ENCODE results near the gene ZC2HC1C. TPM values are rescaled to one million over a fixed set of nuclear protein-coding genes. Genes with fewer than 3 reads are reported as not detected.

The ZC2HC1C gene, protein sequence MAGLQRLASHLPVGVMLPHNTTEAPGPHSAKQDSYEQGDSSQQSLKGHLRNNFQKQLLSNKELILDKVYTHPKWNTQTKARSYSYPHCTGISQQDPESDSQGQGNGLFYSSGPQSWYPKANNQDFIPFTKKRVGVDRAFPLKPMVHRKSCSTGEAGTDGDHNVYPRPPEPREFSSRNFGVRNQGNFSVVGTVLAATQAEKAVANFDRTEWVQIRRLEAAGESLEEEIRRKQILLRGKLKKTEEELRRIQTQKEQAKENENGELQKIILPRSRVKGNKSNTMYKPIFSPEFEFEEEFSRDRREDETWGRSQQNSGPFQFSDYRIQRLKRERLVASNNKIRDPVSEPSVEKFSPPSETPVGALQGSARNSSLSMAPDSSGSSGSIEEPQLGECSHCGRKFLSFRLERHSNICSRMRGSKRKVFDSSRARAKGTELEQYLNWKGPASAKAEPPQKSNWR
- under 1 TPM; 0.40 to 0.56 TPM for total RNA-seq

DNA sequence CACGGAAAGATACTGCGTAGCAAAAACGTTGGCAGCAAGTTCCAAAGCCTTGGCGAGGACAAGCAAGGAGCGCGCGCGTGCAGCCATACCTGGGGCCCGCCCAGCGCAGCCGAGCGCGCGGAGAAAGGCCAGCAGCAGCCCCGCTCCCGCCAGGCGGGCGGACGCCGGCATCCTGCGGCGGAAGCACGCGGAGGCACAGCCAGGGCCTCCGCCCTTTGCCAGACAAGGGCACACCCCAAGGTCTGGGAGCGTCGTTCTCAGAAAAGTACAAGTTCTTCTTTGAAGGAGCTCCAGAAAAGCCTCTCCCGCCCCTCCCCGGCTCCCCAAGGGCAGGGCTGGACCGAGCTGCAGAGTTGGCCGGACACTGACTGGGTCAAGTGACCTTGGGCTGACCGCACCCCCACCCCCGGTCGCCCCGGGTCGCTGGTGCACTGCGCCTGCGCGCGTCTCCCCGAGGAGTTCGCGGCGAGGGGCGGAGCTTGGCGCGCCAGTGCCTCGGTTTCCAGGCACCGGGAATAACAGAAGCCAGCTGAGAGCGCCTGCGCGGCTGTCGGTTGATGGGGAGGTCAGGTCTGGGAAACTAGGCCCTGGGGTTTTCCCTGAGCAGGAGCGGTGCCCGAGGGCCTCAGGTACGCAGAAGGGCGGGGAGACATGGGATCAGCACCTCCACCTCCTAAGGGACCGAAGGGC, at the start of gene ZC2HC1C:
Gene ZC2HC1C (plus strand): TSS at position 521 of the 690 bp plus-strand sequence. CDS start 933 bp downstream, outside the sequence.
- Mint-ChIP-seq H3K36me3 (no peaks in the 10 kb centered on the region), H3K27me3 (no peaks in the 10 kb centered on the region), H3K4me1 (peaks cover 4% of the 10 kb centered on the region), H3K27ac (peak within 1 kb of the TSS; percentile 39), H3K4me3 (no peak within 1 kb of the TSS), H3K9me3 (no peaks in the 10 kb centered on the region)
- peak; percentile 76 for DNase-seq

DNA sequence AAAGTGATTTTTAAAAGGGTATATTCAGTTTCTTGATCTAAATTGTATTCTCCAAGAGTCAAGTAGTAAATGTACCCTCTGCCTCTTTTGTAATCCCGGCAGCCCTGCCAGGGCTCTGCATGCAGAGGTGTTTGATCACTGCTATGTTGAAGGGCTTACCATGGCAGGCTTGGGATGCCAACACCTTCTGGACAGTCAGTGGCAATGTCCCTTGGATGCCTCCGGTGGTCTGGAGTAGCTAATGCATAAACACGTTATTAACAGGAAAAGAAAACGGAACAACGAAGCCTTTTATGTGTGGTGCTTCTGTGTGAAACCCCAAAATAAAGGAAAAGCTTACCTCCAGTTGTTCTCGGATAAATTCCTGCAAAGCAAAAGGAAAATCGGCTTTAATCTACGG, 46.8 kb upstream of the ZC2HC1C start:
- Mint-ChIP-seq H3K9me3 (no peaks in the 10 kb centered on the region), H3K4me1 (no peaks in the 10 kb centered on the region), H3K4me3 (no peak overlapping the region), H3K27ac (no peak overlapping the region), H3K36me3 (peaks cover 9% of the 10 kb centered on the region), H3K27me3 (no peaks in the 10 kb centered on the region)
- DNase-seq, result peak; percentile 10

DNA sequence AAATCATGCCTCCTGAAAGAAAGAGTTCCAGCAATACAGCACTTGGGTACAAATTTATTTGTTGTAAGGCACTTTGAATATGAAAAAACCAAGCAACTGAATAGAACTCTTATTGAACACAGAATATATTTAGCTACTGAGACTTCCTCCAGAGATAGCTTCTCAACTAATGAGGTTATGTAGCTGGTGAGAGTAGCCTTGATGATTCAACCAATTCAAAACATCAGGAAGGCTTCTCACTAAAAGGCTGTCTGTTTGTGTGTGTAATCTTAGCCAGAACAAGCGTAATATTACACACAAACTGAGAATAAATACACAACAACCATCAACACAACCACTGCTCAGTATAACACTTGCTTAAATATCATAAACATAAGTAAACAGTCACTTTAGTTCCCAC, 46.3 kb upstream of the ZC2HC1C start:
- no peak overlapping the region for H3K27ac Mint-ChIP-seq
- no peaks in the 10 kb centered on the region for H3K9me3 Mint-ChIP-seq
- no peak overlapping the region for H3K4me3 Mint-ChIP-seq
- DNase-seq, result no peak
- no peaks in the 10 kb centered on the region for H3K27me3 Mint-ChIP-seq
- peaks cover 9% of the 10 kb centered on the region for H3K36me3 Mint-ChIP-seq
- no peaks in the 10 kb centered on the region for H3K4me1 Mint-ChIP-seq

DNA sequence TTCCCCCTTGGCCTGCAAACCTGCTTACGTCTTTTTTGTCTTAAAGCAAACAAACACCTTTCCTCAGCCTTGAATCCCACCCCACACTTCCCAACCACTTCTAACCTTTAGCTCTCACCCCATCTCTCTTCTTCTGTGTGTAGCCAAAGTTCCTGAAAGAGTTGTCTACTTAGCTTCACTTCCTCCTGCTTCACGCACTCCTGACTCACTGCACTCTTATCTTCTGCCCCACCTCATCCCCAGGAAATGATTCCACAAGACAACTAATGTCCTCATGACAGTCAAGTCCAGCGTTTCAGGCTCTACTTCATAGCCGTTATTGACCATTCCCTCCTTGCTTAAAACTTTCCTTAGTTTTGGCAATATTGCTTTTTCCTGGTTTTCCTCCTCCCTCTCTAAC, 44.4 kb upstream of the ZC2HC1C start:
- H3K4me1 Mint-ChIP-seq, result no peaks in the 10 kb centered on the region
- H3K4me3 Mint-ChIP-seq, result no peak overlapping the region
- H3K9me3 Mint-ChIP-seq, result no peaks in the 10 kb centered on the region
- peaks cover 5% of the 10 kb centered on the region for H3K36me3 Mint-ChIP-seq
- H3K27me3 Mint-ChIP-seq, result no peaks in the 10 kb centered on the region
- DNase-seq, result no peak
- no peak overlapping the region for H3K27ac Mint-ChIP-seq

DNA sequence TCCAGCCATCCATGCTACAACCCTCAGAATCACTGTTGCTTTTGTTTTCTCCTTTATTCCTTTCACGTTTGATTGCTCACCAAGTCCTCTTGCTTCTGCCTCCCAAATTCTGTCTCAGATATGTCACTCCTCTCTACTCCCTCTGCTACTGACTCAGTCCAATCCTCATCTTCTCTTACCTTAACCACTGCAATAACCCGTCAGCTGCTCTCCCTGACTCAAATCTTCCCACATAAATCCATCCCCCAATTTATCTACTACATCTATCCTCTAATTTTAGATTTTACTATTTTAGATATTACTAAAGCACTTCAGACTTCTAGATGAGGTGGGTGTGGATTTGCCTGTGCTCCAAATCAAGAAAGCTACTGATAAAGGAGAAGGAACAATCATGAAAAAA, 43.6 kb upstream of the ZC2HC1C start:
- Mint-ChIP-seq H3K4me3 (no peak overlapping the region), H3K9me3 (no peaks in the 10 kb centered on the region), H3K4me1 (no peaks in the 10 kb centered on the region), H3K27ac (no peak overlapping the region), H3K36me3 (peaks cover 5% of the 10 kb centered on the region), H3K27me3 (no peaks in the 10 kb centered on the region)
- no peak for DNase-seq

DNA sequence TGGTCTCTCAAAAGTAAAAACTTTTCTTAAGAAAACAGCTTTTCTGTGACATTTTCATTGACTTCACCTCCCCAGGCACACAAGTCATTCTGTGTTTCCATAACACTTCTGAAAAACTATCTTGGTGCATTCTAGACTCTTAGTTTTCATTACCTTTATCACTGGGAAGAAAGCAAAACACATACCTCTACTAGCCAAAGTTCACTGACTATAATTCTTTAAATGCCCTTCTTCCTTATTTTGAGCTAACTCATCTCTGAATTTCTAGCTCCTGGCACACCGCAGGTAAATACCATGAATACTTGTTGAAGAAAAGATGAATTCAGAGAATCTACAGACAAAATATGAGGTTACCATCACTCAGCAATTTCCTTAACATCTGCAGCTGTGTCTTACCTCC, 39.3 kb upstream of the ZC2HC1C start:
- H3K27me3 Mint-ChIP-seq, result no peaks in the 10 kb centered on the region
- no peak for DNase-seq
- no peaks in the 10 kb centered on the region for H3K4me1 Mint-ChIP-seq
- no peak overlapping the region for H3K4me3 Mint-ChIP-seq
- no peaks in the 10 kb centered on the region for H3K9me3 Mint-ChIP-seq
- peaks cover 12% of the 10 kb centered on the region for H3K36me3 Mint-ChIP-seq
- H3K27ac Mint-ChIP-seq, result no peak overlapping the region

DNA sequence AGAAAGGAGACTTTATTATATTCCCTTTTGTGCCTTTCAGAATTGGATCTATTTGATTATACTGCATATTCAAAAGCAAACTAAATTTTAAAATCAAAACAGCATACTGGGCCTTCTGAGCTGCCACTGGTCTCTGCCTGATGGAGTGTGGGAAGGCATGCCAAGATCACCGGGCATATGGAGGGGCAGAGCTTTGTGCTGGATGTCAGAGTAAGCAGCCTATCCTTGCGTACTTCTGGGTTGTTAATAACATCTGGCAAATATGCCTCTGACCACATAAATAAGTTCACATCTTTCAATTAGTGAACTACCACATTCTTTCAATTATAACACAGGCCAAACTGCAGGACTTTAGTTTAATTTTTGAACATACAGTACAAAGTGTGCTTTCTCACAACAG, 36.5 kb upstream of the ZC2HC1C start:
- H3K27me3 Mint-ChIP-seq, result no peaks in the 10 kb centered on the region
- H3K27ac Mint-ChIP-seq, result no peak overlapping the region
- no peaks in the 10 kb centered on the region for H3K4me1 Mint-ChIP-seq
- no peaks in the 10 kb centered on the region for H3K9me3 Mint-ChIP-seq
- peaks cover 12% of the 10 kb centered on the region for H3K36me3 Mint-ChIP-seq
- H3K4me3 Mint-ChIP-seq, result no peak overlapping the region
- no peak for DNase-seq

DNA sequence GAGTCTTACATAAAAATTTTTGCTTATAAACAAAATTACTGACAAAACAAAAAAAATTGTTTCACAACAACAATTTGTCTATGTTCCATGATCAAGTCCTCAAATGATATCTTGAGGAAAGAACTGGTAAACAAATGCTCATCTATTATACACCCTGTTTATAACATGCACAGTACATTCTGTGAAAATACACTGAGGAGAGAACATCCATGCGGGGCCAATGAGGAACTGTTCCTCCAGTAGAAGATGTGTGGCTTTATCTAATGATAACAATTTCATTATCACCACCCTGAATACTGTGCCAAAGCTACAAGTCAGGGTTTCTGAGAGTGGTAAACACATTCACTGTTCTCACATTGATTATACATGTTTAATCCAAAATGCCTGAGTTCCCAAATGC, 28.9 kb upstream of the ZC2HC1C start:
- DNase-seq, result no peak
- Mint-ChIP-seq H3K4me1 (peaks cover 12% of the 10 kb centered on the region), H3K9me3 (no peaks in the 10 kb centered on the region), H3K4me3 (no peak overlapping the region), H3K36me3 (peaks cover 9% of the 10 kb centered on the region), H3K27me3 (no peaks in the 10 kb centered on the region), H3K27ac (no peak overlapping the region)

DNA sequence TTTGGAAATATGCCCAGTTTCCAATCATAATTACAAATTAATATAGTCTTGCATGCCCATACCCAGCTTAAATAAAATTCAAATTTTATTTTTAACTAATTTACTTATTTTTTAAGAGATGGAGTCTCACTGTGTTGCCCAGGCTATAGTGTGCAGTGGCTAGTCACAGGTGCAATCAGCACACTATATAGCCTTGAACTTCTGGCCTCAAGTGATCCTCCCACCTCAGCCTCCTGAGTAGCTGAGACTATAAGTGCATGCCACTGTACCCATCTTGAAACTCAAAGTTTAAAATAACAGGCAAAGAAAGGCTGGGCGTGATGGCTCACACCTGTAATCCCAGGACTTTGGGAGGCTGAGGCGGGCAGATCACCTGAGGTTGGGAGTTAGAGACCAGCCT, 28.5 kb upstream of the ZC2HC1C start:
- no peak overlapping the region for H3K27ac Mint-ChIP-seq
- peaks cover 9% of the 10 kb centered on the region for H3K36me3 Mint-ChIP-seq

DNA sequence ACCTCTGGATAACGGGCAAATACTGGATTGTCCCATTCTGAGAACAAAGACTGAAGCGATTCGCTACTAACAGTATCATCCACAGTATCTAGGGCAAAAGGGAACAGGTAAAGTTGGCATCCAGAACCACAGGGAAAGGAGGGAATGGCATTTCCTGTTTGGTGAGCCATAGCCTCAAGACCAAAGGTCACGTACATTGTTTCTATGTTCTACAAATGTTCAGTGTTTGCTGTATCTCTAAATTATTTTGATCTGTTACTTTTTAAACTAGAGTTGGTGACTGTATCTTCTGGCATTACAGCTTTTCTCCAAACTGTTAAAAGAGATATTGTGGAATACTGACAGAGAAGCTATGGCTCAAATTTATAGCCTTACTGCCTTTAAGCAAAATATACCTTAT, 27.8 kb upstream of the ZC2HC1C start:
- H3K27ac Mint-ChIP-seq, result no peak overlapping the region
- H3K4me1 Mint-ChIP-seq, result peaks cover 21% of the 10 kb centered on the region
- H3K36me3 Mint-ChIP-seq, result peaks cover 14% of the 10 kb centered on the region
- H3K4me3 Mint-ChIP-seq, result no peak overlapping the region
- no peak for DNase-seq
- H3K27me3 Mint-ChIP-seq, result no peaks in the 10 kb centered on the region
- H3K9me3 Mint-ChIP-seq, result no peaks in the 10 kb centered on the region

More for the DNA sequence above, 28.5 kb upstream of the ZC2HC1C start:
- no peak for DNase-seq
- H3K4me3 Mint-ChIP-seq, result no peak overlapping the region
- peaks cover 16% of the 10 kb centered on the region for H3K4me1 Mint-ChIP-seq
- H3K9me3 Mint-ChIP-seq, result no peaks in the 10 kb centered on the region
- no peaks in the 10 kb centered on the region for H3K27me3 Mint-ChIP-seq

DNA sequence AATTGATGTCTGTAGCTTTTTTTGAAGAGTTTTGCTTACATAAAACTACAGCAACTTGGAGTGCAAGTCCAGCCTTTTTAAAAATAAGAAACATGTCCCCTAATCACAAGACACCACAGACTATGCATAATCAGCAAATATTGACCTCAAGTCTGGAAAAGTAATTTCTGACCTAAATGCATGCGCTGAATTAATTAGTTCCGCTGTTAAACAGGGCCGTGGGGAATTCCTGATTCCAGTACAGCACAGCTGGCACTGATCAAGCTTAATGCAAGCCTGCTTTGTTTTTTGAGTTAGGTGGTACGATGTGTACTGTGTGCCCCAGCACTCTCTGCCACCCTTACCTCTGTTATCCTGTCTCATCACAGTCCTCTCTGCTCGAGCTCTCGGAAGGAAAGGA, 27.4 kb upstream of the ZC2HC1C start:
- peaks cover 26% of the 10 kb centered on the region for H3K4me1 Mint-ChIP-seq
- H3K27me3 Mint-ChIP-seq, result no peaks in the 10 kb centered on the region
- H3K27ac Mint-ChIP-seq, result no peak overlapping the region
- H3K36me3 Mint-ChIP-seq, result peaks cover 18% of the 10 kb centered on the region
- H3K4me3 Mint-ChIP-seq, result no peak overlapping the region
- DNase-seq, result no peak
- H3K9me3 Mint-ChIP-seq, result no peaks in the 10 kb centered on the region

DNA sequence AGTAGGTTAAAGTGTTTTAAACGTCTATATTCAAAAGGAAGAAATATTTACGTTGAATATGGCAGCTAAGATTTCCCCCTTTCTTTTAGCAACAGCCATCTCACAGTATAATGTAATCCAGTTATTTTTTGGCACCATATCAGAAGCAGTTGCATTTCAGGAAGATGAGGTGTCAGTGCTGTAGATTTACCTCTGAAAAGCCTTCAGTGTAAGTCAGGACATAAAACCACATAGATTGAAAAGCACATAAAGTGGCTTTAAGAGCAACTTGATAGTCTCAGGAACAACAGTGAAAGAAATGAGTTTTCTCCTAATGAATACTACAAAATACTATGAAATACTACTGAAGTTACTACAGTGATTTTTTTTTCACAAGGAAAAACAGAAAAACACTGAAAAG, 25.1 kb upstream of the ZC2HC1C start:
- peaks cover 39% of the 10 kb centered on the region for H3K4me1 Mint-ChIP-seq
- peaks cover 38% of the 10 kb centered on the region for H3K36me3 Mint-ChIP-seq
- H3K27ac Mint-ChIP-seq, result no peak overlapping the region
- H3K4me3 Mint-ChIP-seq, result no peak overlapping the region
- peaks cover under 1% of the 10 kb centered on the region for H3K9me3 Mint-ChIP-seq
- H3K27me3 Mint-ChIP-seq, result no peaks in the 10 kb centered on the region
- no peak for DNase-seq

DNA sequence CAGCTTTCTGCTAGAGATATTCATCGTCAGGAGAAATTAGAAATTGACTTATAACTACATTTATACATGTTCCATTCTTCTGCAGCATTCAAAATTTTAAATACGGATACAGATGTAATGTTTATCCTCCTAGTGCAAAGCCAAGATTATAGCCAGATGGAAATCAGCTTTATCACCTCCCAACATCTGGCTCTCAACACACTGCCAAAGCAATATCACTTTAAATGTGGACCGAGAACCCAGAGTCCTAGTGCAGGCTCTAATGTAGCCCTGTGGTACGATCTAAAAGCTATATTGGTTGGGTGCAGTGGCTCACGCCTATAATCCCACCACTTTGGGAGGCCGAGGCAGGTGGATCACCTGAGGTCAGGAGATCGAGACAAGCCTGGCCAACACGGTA, 24.7 kb upstream of the ZC2HC1C start:
- Mint-ChIP-seq H3K9me3 (peaks cover 2% of the 10 kb centered on the region), H3K4me1 (peaks cover 41% of the 10 kb centered on the region), H3K36me3 (peaks cover 43% of the 10 kb centered on the region), H3K4me3 (no peak overlapping the region), H3K27me3 (no peaks in the 10 kb centered on the region), H3K27ac (no peak overlapping the region)
- no peak for DNase-seq

DNA sequence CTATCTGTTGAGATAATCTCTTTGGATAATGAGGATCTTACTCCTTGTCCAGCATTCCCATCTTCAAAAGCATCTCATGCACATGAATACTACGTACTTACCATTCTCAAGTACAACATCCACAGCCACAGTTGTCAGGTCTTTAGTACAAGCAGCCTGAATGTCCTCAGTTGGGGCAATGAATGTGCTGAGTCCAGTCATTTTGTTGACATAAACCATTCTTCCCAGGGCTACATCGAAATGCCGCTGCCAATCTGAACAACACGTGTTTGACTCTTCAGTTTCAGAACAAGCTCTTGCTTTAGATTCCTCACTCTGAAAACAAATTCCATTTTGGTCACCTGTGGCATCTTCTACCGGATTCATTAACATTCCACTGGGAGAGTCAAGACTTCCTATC, 23.2 kb upstream of the ZC2HC1C start:
- Mint-ChIP-seq H3K36me3 (peaks cover 48% of the 10 kb centered on the region), H3K4me1 (peaks cover 49% of the 10 kb centered on the region), H3K27me3 (peaks cover 1% of the 10 kb centered on the region), H3K9me3 (peaks cover 2% of the 10 kb centered on the region), H3K4me3 (no peak overlapping the region), H3K27ac (no peak overlapping the region)
- no peak for DNase-seq

DNA sequence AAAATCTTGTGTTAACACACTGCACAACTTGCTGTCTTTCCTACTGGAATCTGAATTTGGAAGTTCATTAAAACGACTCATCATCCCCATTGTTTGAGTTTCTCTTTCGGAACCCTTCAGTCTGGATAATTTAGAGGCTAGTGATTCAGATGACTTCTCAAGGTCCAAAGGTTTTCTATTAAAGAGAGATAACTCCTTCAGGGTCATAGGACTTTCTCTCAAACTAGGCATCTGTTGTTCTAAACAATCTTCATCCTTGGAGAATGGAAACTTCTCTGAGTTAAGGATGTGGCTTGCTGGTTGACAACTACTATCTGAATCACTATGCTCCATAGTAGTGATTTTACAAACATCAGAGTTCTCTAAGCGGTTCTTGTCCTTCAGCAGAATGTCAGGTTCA, 22.5 kb upstream of the ZC2HC1C start:
- peaks cover 53% of the 10 kb centered on the region for H3K4me1 Mint-ChIP-seq
- peaks cover 2% of the 10 kb centered on the region for H3K9me3 Mint-ChIP-seq
- peaks cover 5% of the 10 kb centered on the region for H3K27me3 Mint-ChIP-seq
- peaks cover 52% of the 10 kb centered on the region for H3K36me3 Mint-ChIP-seq
- H3K4me3 Mint-ChIP-seq, result no peak overlapping the region
- DNase-seq, result no peak
- no peak overlapping the region for H3K27ac Mint-ChIP-seq

DNA sequence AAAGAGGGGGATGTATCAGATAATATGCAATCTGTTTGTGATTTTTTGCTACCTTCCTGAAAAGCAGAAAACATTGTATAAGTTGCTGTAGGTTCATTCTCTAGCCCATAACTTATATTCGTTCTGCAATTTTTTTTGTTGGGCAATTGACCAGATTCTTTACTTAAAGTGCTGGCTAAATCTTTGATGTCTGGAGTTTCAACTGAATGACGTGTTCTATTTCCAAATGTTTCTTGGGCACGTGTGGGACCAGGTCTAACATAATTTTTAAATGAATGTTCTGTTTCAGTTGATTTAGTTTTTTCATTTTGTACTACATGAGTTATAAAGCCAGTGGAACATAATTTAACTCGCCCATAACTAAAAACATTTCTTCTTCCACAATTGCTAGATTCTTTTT, 21.9 kb upstream of the ZC2HC1C start:
- no peak overlapping the region for H3K4me3 Mint-ChIP-seq
- no peak for DNase-seq
- no peak overlapping the region for H3K27ac Mint-ChIP-seq
- H3K4me1 Mint-ChIP-seq, result peaks cover 56% of the 10 kb centered on the region
- peaks cover 5% of the 10 kb centered on the region for H3K27me3 Mint-ChIP-seq
- peaks cover 2% of the 10 kb centered on the region for H3K9me3 Mint-ChIP-seq
- peaks cover 55% of the 10 kb centered on the region for H3K36me3 Mint-ChIP-seq
